T-cell (primary cell): ENCODE measurements around the gene CIP2A. TPM values are rescaled to one million over a fixed set of nuclear protein-coding genes. Genes with fewer than 3 reads are reported as not detected.

ENCODE experiments used
- ATAC-seq, 4 experiments: fragments of 200-7000 bp in 3 of 4; fragments of 150-1000 bp in 1 of 4; cut with Tn5 transposase; replicated peaks in 1 of 4; 1 replicate in 3 of 4; 2 replicates in 1 of 4; pipeline ENCODE4 v1.10.0; 2021; ENCODE audit warnings: moderate library complexity in 3 of 4, mild to moderate bottlenecking in 2 of 4, moderate number of reproducible peaks in 1 of 4
- CTCF ChIA-PET, 2 donors: fragments of 300-600 bp; sonication (Branson Sonifier 250); formaldehyde crosslinking; loops; one replicate each; lab custom pipeline; 2022; ENCODE audit warnings: antibody characterized with exemption in 2 of 2; lab: Charles Lee
- POLR2A ChIA-PET, 2 donors: fragments of 300-600 bp; sonication (Branson Sonifier 250); formaldehyde crosslinking; loops; one replicate each; lab custom pipeline; 2022; ENCODE audit warnings: antibody characterized with exemption in 2 of 2; lab: Charles Lee
- DNase-seq, 35 experiments: peaks; one replicate each; pipeline versions ENCODE4 v3.0.0 to v3.0.0-alpha.2; 2013 to 2023
- H3K27ac ChIP-seq: one replicate; pipeline ENCODE4 v1.5.1; 2013; ENCODE audit warnings: low read length
- H3K27me3 ChIP-seq, 2 experiments: replicated peaks in 1 of 2; 1 replicate in 1 of 2; 2 replicates in 1 of 2; pipeline versions ENCODE4 v1.6.1 to v1.7.0; 2013; ENCODE audit warnings: low read length in 1 of 2, mixed read lengths in 1 of 2; ENCODE audit not compliant: control insufficient read depth in 2 of 2, insufficient read depth in 2 of 2; ENCODE audit errors: extremely low read depth in 1 of 2
- H3K36me3 ChIP-seq, 2 donors: 1 replicate in 1 of 2; 2 replicates in 1 of 2; pipeline versions ENCODE4 v1.6.1 to v1.7.0; 2013; ENCODE audit warnings: low read length in 1 of 2; ENCODE audit not compliant: control insufficient read depth in 2 of 2, insufficient read depth in 1 of 2; ENCODE audit errors: extremely low read depth in 1 of 2
- H3K4me1 ChIP-seq, 2 experiments: 1 replicate in 1 of 2; 2 replicates in 1 of 2; pipeline versions ENCODE4 v1.6.1 to v1.7.0; 2013; ENCODE audit warnings: low read length in 2 of 2, mixed read lengths in 1 of 2; ENCODE audit not compliant: insufficient read depth in 2 of 2, control insufficient read depth in 1 of 2; ENCODE audit errors: extremely low read depth in 1 of 2
- H3K4me3 ChIP-seq, 2 donors: 1 replicate in 1 of 2; 2 replicates in 1 of 2; pipeline versions ENCODE4 v1.5.1 to v1.7.0; 2013; ENCODE audit warnings: mild to moderate bottlenecking in 2 of 2, low read length in 1 of 2, moderate library complexity in 1 of 2; ENCODE audit not compliant: control insufficient read depth in 1 of 2; ENCODE audit errors: extremely low read depth in 1 of 2
- H3K9me3 ChIP-seq: 2 replicates; pipeline ENCODE4 v1.7.0; 2013
- H3K27ac Mint-ChIP-seq, 2 donors: one replicate each; pipeline ENCODE4 v1.8.0; 2020 to 2021; ENCODE audit warnings: mild to moderate bottlenecking in 2 of 2, mixed read lengths in 2 of 2
- H3K27me3 Mint-ChIP-seq, 2 donors: one replicate each; pipeline ENCODE4 v1.8.0; 2021 to 2022; ENCODE audit warnings: mixed read lengths in 2 of 2
- H3K36me3 Mint-ChIP-seq: one replicate; pipeline ENCODE4 v1.8.0; 2021; ENCODE audit warnings: mixed read lengths
- H3K4me1 Mint-ChIP-seq, 3 donors: one replicate each; pipeline ENCODE4 v1.8.0; 2020 to 2022; ENCODE audit warnings: mixed read lengths in 3 of 3, mild to moderate bottlenecking in 1 of 3
- H3K4me3 Mint-ChIP-seq, 3 donors: one replicate each; pipeline ENCODE4 v1.8.0; 2020 to 2022; ENCODE audit warnings: mild to moderate bottlenecking in 3 of 3, mixed read lengths in 3 of 3, moderate library complexity in 3 of 3
- H3K9me3 Mint-ChIP-seq, 3 donors: one replicate each; pipeline ENCODE4 v1.8.0; 2020 to 2022; ENCODE audit warnings: mixed read lengths in 3 of 3
- WGBS: methylation state at CpG from one replicate; pipeline ENCODE4 v1.1.5; 2013; ENCODE audit warnings: missing lambda C conversion rate; ENCODE audit not compliant: insufficient coverage; 5-methylcytosine and 5-hydroxymethylcytosine counted together
- total RNA-seq, 35 experiments: library from RNA in 6 of 35; stranded (reverse) in 6 of 35; fragments of 120-200 nt in 1 of 35; gene quantifications; one replicate each; pipeline versions ENCODE4 v1.2.1 to v1.2.4 and lab custom pipeline; 2013 to 2026

Gene CIP2A
- total RNA-seq, 5 donors from 2014 or later (not counting 1 experiment from before 2014, with no cell fraction given): 2.5 to 5.1 (median 4.5) TPM

DNA sequence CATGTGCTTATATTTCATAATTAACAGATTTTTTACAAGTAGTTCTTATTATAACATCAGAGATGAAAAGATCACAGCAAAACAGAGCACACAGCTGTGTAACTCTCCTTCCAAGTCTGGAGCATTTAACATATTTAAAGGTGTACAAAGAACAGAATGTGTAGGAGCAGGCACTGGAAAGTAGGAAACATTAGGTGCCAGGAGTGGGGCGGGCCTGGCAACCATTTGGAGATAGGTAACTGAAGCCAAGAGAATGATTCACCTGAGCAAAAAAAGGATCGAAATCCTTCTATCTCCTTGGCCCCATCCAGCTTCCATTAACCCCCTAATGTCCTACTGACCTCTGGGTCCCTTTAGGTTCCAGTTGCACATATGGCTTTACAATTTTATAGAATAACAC is 76.6 kb downstream of the CIP2A start:
- ChIA-PET CTCF (no interaction called here), POLR2A (no interaction called here)
- Mint-ChIP-seq H3K27me3 (peaks cover 0 to 4% of the 10 kb centered on the region in 2 donors), H3K4me3 (no peak overlapping the region), H3K36me3 (no peaks in the 10 kb centered on the region), H3K27ac (no peak overlapping the region), H3K9me3 (no peaks in the 10 kb centered on the region), H3K4me1 (no peaks in the 10 kb centered on the region)
- no peak overlapping the region for H3K4me3 ChIP-seq
- no peak overlapping the region for H3K27ac ChIP-seq
- no peaks in the 10 kb centered on the region for H3K4me1 ChIP-seq
- no peak for ATAC-seq
- H3K27me3 ChIP-seq: no peaks in the 10 kb centered on the region
- H3K9me3 ChIP-seq: no peaks in the 10 kb centered on the region
- DNase-seq: no peak
- WGBS: 92% methylated on average over 2 of the region's 2 CpGs
- H3K36me3 ChIP-seq: no peaks in the 10 kb centered on the region

DNA sequence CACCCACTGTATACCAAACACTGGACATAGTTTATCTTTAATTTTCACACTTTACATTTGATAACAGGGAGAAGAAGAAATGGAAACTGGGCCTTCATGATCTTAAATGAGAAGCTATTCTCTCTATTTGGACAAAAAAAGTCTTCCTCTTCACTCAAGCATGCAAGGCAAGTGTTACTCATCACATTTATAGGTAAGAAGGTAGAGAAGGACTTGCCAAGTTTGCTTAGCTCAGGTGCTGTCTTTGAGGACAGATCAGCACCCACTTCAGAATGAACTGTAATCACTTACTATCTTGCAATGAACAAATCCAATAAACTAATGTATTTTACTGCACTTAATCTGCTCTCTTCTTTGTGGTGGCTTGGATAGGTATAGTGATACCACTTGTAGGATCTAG is 77.7 kb downstream of the CIP2A start:
- Mint-ChIP-seq H3K27ac (no peak overlapping the region), H3K4me3 (no peak overlapping the region), H3K36me3 (no peaks in the 10 kb centered on the region), H3K27me3 (no peaks in the 10 kb centered on the region), H3K4me1 (no peaks in the 10 kb centered on the region), H3K9me3 (no peaks in the 10 kb centered on the region)
- ChIA-PET POLR2A (no interaction called here), CTCF (no interaction called here)
- Histone ChIP-seq H3K4me1 (no peaks in the 10 kb centered on the region), H3K36me3 (no peaks in the 10 kb centered on the region), H3K27ac (no peak overlapping the region), H3K4me3 (no peak overlapping the region), H3K9me3 (no peaks in the 10 kb centered on the region), H3K27me3 (no peaks in the 10 kb centered on the region)
- DNase-seq (no peak), ATAC-seq (no peak)

DNA sequence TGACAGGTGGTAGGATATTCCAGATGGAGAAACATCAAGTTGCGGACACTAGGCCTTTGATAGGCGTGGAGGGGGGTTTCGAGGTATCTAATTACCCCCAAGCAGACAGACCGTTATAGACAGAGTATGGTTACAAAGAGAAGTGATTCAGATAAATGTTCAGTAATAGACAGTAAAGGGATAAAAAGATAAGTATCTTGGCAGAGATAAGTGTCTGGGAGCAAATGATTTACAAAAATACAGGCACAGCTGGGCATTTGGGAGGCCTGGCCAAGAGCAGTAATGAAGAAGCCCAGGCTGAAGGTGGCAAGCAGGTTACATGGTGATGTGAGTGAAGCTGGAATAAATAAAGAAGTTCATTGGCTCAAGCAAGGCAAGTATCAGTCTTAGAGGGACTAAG is 78.2 kb downstream of the CIP2A start:
- H3K4me1 ChIP-seq: no peaks in the 10 kb centered on the region
- no peak overlapping the region for H3K27ac Mint-ChIP-seq
- no peaks in the 10 kb centered on the region for H3K27me3 Mint-ChIP-seq
- no peaks in the 10 kb centered on the region for H3K4me1 Mint-ChIP-seq
- no peaks in the 10 kb centered on the region for H3K9me3 ChIP-seq
- no peaks in the 10 kb centered on the region for H3K36me3 ChIP-seq
- DNase-seq: no peak
- CTCF ChIA-PET: interaction anchor here in 1 of 2 donors (0.6 kb wide), 1 partner anchor 571 kb away, joined by 4 read pairs; no protein-coding TSS in a partner anchor
- no peaks in the 10 kb centered on the region for H3K9me3 Mint-ChIP-seq
- H3K27ac ChIP-seq: no peak overlapping the region
- H3K4me3 Mint-ChIP-seq: no peak overlapping the region
- POLR2A ChIA-PET: no interaction called here
- ATAC-seq: no peak
- H3K27me3 ChIP-seq: no peaks in the 10 kb centered on the region
- no peaks in the 10 kb centered on the region for H3K36me3 Mint-ChIP-seq
- H3K4me3 ChIP-seq: no peak overlapping the region
- no CpG with 5 or more reads among the region's 4 CpGs for WGBS

DNA sequence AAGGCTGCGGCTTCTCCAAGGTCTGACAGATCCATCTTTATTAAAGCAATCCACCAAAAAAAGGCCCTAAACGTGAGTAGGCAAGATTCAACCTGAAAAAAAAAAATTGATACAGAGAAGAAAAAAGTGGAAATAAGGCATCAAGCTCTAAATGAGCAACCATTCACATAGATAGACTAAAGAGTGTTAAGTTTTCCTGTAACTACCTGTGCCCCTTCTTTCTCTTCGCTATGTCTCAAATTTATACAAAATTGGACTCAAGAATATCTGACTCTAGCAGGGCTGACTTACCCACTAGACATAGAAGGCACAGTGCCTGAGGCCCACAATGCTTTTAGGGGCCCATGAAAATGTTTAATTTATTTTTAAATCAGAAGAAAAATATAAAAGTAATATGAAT is 78.7 kb downstream of the CIP2A start, which contains the start of gene MYH15:
Gene MYH15, minus strand, starts transcription at position 101 of the 400 bp plus-strand sequence. Its CDS starts 66 bp downstream, at position 35.
- H3K36me3 Mint-ChIP-seq: no peaks in the 10 kb centered on the region
- Histone ChIP-seq H3K9me3 (no peaks in the 10 kb centered on the region), H3K4me3 (no peak within 1 kb of the TSS), H3K36me3 (no peaks in the 10 kb centered on the region), H3K27me3 (no peaks in the 10 kb centered on the region), H3K4me1 (no peaks in the 10 kb centered on the region), H3K27ac (no peak within 1 kb of the TSS)
- H3K4me3 Mint-ChIP-seq: no peak within 1 kb of the TSS
- peaks cover 0 to 2% of the 10 kb centered on the region in 2 donors for H3K27me3 Mint-ChIP-seq
- no peaks in the 10 kb centered on the region for H3K9me3 Mint-ChIP-seq
- no peak for DNase-seq
- ATAC-seq: no peak
- no peaks in the 10 kb centered on the region for H3K4me1 Mint-ChIP-seq
- WGBS: no CpG with 5 or more reads among the region's 3 CpGs
- H3K27ac Mint-ChIP-seq: no peak within 1 kb of the TSS
- ChIA-PET POLR2A (no interaction called here), CTCF (interaction anchor here in 1 of 2 donors (0.6 kb wide), 1 partner anchor 572 kb away, joined by 4 read pairs; no protein-coding TSS in a partner anchor)

DNA sequence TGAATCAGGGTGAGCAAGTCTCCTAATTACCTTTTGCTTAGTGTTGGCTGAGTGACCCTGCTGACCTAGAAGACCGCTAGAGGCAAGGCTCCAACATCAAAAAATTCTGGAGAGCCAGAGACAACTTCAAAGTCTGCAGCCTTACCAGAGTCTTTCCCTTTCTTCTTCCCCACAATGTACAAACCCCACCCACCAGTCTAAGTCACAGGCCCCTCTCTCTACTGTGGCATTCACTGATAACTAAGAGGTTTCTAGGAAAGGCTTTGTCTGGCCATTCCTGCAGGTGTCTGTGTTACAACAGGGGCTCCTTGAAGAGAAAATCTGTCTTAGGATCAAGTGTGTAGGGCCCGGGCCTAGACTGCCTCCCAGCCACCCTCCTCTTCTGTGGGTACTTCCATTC is 79.4 kb downstream of the CIP2A start:
- Histone ChIP-seq H3K36me3 (no peaks in the 10 kb centered on the region), H3K27me3 (no peaks in the 10 kb centered on the region), H3K4me3 (no peak overlapping the region), H3K27ac (no peak overlapping the region), H3K9me3 (no peaks in the 10 kb centered on the region), H3K4me1 (no peaks in the 10 kb centered on the region)
- DNase-seq: no peak
- 67% methylated on average over 1 of the region's 2 CpGs for WGBS
- Mint-ChIP-seq H3K27me3 (peaks cover 0 to 2% of the 10 kb centered on the region in 2 donors), H3K36me3 (no peaks in the 10 kb centered on the region), H3K27ac (no peak overlapping the region), H3K4me3 (no peak overlapping the region), H3K4me1 (no peaks in the 10 kb centered on the region), H3K9me3 (no peaks in the 10 kb centered on the region)
- ChIA-PET CTCF (no interaction called here), POLR2A (no interaction called here)
- ATAC-seq: no peak

DNA sequence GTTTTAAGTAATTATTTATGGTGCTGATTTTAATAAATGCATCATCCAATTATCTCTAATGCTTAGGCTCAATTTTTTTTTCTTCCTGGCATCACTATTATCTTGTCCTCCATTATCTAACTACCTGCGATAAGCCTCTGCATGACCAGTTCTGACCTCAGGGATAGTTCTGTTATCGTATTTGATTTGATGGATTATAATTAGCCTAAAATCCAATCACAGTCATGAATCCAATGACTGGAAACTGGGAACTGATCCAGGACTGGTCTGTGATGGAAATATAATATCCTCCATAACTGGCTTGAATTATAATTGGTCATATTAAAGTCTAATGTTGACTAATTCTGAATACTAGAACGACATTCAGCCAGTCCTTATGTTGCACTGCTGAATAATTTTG is 80.0 kb downstream of the CIP2A start:
- POLR2A ChIA-PET: no interaction called here
- no CpG with 5 or more reads among the region's 3 CpGs for WGBS
- Histone ChIP-seq H3K27me3 (no peaks in the 10 kb centered on the region), H3K36me3 (no peaks in the 10 kb centered on the region), H3K4me1 (no peaks in the 10 kb centered on the region), H3K9me3 (no peaks in the 10 kb centered on the region), H3K27ac (no peak overlapping the region), H3K4me3 (no peak overlapping the region)
- Mint-ChIP-seq H3K27me3 (peaks cover 0 to 2% of the 10 kb centered on the region in 2 donors), H3K9me3 (no peaks in the 10 kb centered on the region), H3K27ac (no peak overlapping the region), H3K4me1 (no peaks in the 10 kb centered on the region), H3K4me3 (no peak overlapping the region), H3K36me3 (no peaks in the 10 kb centered on the region)
- ATAC-seq (no peak), DNase-seq (no peak)
- CTCF ChIA-PET: interaction anchor here in 1 of 2 donors (0.8 kb wide), 1 partner anchor 20 kb away, joined by 3 read pairs; no protein-coding TSS in a partner anchor

DNA sequence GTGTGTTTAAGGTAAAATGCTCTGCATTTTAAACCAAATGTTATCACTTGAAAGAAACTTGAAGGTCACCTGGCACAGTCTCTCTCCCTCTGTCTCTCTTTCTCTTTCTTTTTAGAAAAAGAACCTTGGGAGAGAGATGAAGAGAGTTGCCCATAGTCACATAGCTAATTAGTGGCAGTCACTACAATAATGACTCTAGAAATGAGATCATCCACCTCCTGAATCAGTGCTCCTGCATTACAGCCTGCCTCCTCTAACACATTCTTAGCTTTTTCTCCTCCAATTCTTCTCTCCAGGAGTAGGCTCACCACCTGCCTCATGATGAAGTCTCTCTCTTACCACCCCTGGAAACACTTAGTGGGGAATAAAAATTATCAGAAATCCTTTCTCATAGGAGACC is 81.3 kb downstream of the CIP2A start:
- no peak overlapping the region for H3K27ac Mint-ChIP-seq
- H3K36me3 Mint-ChIP-seq: no peaks in the 10 kb centered on the region
- ATAC-seq (no peak), DNase-seq (no peak)
- Histone ChIP-seq H3K27me3 (no peaks in the 10 kb centered on the region), H3K4me1 (no peaks in the 10 kb centered on the region), H3K9me3 (no peaks in the 10 kb centered on the region), H3K4me3 (no peak overlapping the region), H3K27ac (no peak overlapping the region), H3K36me3 (no peaks in the 10 kb centered on the region)
- H3K9me3 Mint-ChIP-seq: no peaks in the 10 kb centered on the region
- no peak overlapping the region for H3K4me3 Mint-ChIP-seq
- ChIA-PET CTCF (interaction anchor here in 1 of 2 donors (1.0 kb wide), 1 partner anchor 10 kb away, joined by 3 read pairs; no protein-coding TSS in a partner anchor), POLR2A (no interaction called here)
- H3K27me3 Mint-ChIP-seq: peaks cover 0 to 2% of the 10 kb centered on the region in 2 donors
- no peaks in the 10 kb centered on the region for H3K4me1 Mint-ChIP-seq
